Hepatic stellate cell (primary cell): ENCODE data around the gene AKR1C2.
"Not testable (repeated sequence)": the region's sequence is repeated elsewhere in the genome, so short reads cannot be mapped to it uniquely, and the experiment has no call there.

ENCODE experiments used
- DNase-seq: peaks from one replicate; pipeline ENCODE4 v3.0.0; 2011; ENCODE audit warnings: low spot score

Gene AKR1C2

GRCh38 chr10:4988000-4988641, 15.5 kb downstream of the AKR1C2 start:
- not testable (repeated sequence) for DNase-seq

- no peak for DNase-seq
These were observed 18.6 kb downstream of the AKR1C2 start for GRCh38 chr10:4984971-4985594.

GRCh38 chr10:4984223-4984622, 19.4 kb downstream of the AKR1C2 start:
- no peak for DNase-seq

- DNase-seq: no peak
These were observed 19.9 kb downstream of the AKR1C2 start for GRCh38 chr10:4983615-4984216.

- no peak for DNase-seq
These were observed 20.9 kb downstream of the AKR1C2 start for GRCh38 chr10:4982764-4983226.

- no peak for DNase-seq
These were observed 21.8 kb downstream of the AKR1C2 start for GRCh38 chr10:4981722-4982471.

GRCh38 chr10:4980793-4981192, 22.9 kb downstream of the AKR1C2 start:
- no peak for DNase-seq

GRCh38 chr10:4978870-4979269, 24.8 kb downstream of the AKR1C2 start:
- DNase-seq: no peak

- DNase-seq: no peak
These were observed 26.6 kb downstream of the AKR1C2 start for GRCh38 chr10:4977025-4977424.

- DNase-seq: not testable (repeated sequence)
These were observed 29.3 kb downstream of the AKR1C2 start for GRCh38 chr10:4974400-4974799.

GRCh38 chr10:4973294-4973693, 30.4 kb downstream of the AKR1C2 start:
- DNase-seq: not testable (repeated sequence)

GRCh38 chr10:4972369-4973142, 31.1 kb downstream of the AKR1C2 start:
- not testable (repeated sequence) for DNase-seq

- not testable (repeated sequence) for DNase-seq
These were observed 33.3 kb downstream of the AKR1C2 start for GRCh38 chr10:4970362-4970761.

GRCh38 chr10:4969289-4969688, 34.4 kb downstream of the AKR1C2 start:
- DNase-seq: not testable (repeated sequence)

- DNase-seq: not testable (repeated sequence)
These were observed 36.5 kb downstream of the AKR1C2 start for GRCh38 chr10:4967189-4967588.

GRCh38 chr10:4965763-4966162, 37.9 kb downstream of the AKR1C2 start:
- not testable (repeated sequence) for DNase-seq

- DNase-seq: not testable (repeated sequence)
These were observed 39.9 kb downstream of the AKR1C2 start for GRCh38 chr10:4963815-4964154.

- DNase-seq: not testable (repeated sequence)
These were observed 40.5 kb downstream of the AKR1C2 start, which contains the start of gene AKR1C1 for GRCh38 chr10:4962876-4963814. TSS of gene AKR1C1 (plus strand) at chr10:4963415. CDS start at chr10:4963445, 30 bp downstream.

GRCh38 chr10:4962308-4962707, 41.3 kb downstream of the AKR1C2 start:
- DNase-seq: not testable (repeated sequence)

GRCh38 chr10:4961558-4961957, 42.1 kb downstream of the AKR1C2 start:
- not testable (repeated sequence) for DNase-seq
